Esophagus muscularis mucosa (tissue), 3 donors: ENCODE data around the gene C3orf22.

Experiments used
- CTCF ChIP-seq, 3 experiments: fragments of 200-600 bp in 2 of 3; fragments of 450-650 bp in 1 of 3; sonication (generic) in 2 of 3; IDR thresholded peaks; one replicate each; pipeline ENCODE4 v1.5.1; 2017 to 2019; ENCODE audit warnings: antibody characterized with exemption in 3 of 3, mild to moderate bottlenecking in 2 of 3, moderate library complexity in 1 of 3
- POLR2A ChIP-seq: fragments of 450-650 bp; IDR thresholded peaks from one replicate; pipeline ENCODE4 v1.6.1; 2017; ENCODE audit warnings: antibody characterized with exemption, moderate library complexity, mild to moderate bottlenecking, low read depth
- POLR2AphosphoS5 ChIP-seq, 2 donors: sonication (generic); formaldehyde crosslinking; IDR thresholded peaks; one replicate each; pipeline ENCODE4 v1.6.1; 2017; ENCODE audit warnings: antibody characterized with exemption in 2 of 2

GRCh38 chr3:126607214-126607908 is 48.6 kb upstream of the C3orf22 start:
- no peak for TF ChIP-seq CTCF (IDR thresholded peaks at IDR 0.05)
- no peak for TF ChIP-seq POLR2A
- TF ChIP-seq POLR2AphosphoS5 (IDR thresholded peaks at IDR 0.05), result no peak
